ENCODE results near the gene PPP1R14B. TPM values are rescaled to one million over a fixed set of nuclear protein-coding genes. Genes with fewer than 3 reads are reported as not detected.

The PPP1R14B gene, protein sequence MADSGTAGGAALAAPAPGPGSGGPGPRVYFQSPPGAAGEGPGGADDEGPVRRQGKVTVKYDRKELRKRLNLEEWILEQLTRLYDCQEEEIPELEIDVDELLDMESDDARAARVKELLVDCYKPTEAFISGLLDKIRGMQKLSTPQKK
- 10 to 100 TPM in 3 of 4 donors, 1 to 10 TPM in 1; 9.5 to 63.4 (median 28.3) TPM for total RNA-seq

DNA sequence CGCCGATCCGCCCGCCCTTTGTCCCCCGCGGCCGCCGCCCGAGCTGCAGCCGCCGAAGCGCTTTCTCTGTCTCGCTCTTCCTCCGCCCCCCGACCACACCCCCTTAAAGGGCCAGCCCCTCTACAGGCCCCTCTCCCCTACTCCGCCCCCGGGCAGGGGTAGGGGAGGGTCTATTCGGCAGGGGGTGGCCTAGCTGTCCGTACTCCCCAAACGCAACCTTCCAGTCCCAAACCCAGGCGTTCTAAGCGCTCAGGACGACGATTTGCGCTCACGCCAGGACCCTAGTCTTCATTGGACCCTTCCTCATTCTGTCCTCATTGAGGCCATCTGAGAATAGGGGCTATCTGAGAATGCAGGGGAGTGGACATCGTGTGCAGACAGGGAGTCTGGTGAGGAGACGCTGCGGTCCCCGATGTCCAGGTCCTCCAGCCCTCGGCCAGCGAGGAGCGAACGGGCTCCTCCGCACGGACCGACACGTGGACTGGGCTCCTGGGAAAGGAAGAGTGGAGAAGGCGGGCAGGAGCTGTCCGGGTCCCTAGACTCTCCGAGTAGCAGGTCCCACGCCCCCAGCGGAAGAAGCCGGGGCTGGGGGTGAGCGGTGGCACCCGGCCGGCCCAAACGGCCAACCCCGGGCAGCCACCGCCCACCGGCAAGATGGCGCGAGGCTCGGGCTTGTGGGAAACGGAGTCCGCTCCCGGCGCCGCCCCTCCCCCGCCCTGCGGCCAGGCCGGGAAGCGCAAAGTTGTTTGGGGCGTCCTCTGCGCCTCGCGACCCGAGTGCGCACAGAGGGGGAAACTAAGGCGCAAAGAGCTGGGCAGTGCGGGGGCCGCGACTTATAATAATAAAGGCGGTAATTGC, at the start of gene PPP1R14B:
PPP1R14B (minus strand) TSS at position 73 of the 858 bp plus-strand sequence. CDS start 270 bp downstream, outside the sequence.
- DNase-seq: peak; percentile 81 to 87
- intact Hi-C loops (cut with DNase I; ENCODE audit: low total_unique reads): no loop called here
- peak within 1 kb of the TSS; percentile 52 to 60 for H3K4me3 ChIP-seq
- TF ChIP-seq, protein P1, sequence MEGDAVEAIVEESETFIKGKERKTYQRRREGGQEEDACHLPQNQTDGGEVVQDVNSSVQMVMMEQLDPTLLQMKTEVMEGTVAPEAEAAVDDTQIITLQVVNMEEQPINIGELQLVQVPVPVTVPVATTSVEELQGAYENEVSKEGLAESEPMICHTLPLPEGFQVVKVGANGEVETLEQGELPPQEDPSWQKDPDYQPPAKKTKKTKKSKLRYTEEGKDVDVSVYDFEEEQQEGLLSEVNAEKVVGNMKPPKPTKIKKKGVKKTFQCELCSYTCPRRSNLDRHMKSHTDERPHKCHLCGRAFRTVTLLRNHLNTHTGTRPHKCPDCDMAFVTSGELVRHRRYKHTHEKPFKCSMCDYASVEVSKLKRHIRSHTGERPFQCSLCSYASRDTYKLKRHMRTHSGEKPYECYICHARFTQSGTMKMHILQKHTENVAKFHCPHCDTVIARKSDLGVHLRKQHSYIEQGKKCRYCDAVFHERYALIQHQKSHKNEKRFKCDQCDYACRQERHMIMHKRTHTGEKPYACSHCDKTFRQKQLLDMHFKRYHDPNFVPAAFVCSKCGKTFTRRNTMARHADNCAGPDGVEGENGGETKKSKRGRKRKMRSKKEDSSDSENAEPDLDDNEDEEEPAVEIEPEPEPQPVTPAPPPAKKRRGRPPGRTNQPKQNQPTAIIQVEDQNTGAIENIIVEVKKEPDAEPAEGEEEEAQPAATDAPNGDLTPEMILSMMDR (IDR thresholded peaks at IDR 0.05): peak; percentile 12 to 46 (median 17)
- TF ChIP-seq POLR2A (IDR thresholded peaks at IDR 0.05): peak in 1 of 2 donors; percentile 52
- H3K9me3 ChIP-seq: no peaks in the 10 kb centered on the region
- H3K27me3 ChIP-seq: no peaks in the 10 kb centered on the region
- no peaks in the 10 kb centered on the region for H3K36me3 ChIP-seq
- H3K27ac ChIP-seq: peak within 1 kb of the TSS; percentile 79 to 85
- peaks cover 0 to 17% of the 10 kb centered on the region in 2 donors for H3K4me1 ChIP-seq

DNA sequence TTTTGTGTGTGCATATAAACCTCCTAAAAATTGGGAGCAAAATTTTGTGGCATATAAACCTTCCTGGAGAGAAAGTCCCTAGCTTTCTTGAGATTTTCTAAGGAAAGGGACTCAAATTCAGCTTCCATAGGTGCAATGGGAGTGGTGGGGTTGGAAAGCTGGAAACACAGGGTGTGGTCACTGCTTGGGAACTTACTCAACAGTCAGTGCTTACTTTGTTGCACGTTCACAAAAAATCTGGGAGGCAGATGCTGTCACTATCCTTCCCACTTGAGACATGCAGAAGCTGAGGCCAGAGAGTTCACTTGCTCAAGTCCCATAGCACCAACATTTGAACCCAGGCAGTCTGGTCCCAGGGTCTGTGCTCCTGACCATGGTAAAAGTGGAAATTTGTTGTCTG, 49.5 kb upstream of the PPP1R14B start:
- intact Hi-C loops (cut with DNase I; ENCODE audit: low total_unique reads): loop anchor here (5.0 kb wide), 1 partner anchor 89 kb away; the partner anchor contains the start of gene FERMT3
- no peak for DNase-seq
- TF ChIP-seq, protein P1 (IDR thresholded peaks at IDR 0.05): no peak
- TF ChIP-seq POLR2A (IDR thresholded peaks at IDR 0.05): no peak

DNA sequence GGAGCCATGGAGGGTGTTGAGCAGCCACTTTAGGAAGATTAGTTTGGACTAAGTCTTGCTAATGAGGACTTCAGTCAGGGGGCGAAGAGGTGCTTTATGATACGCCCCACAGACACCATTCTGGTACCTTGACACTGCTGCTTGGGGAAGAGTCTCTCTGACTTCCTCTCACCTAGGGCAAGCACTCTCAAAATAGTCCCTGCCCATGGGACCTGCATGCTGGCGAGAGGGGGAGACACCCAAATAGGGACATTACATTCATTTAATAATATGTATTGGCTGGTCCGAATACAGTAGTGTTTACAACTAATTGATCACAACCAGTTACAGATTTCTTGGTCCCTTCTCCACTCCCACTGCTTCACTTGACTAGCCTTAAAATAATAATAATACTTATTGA, 49.0 kb upstream of the PPP1R14B start:
- intact Hi-C loops (cut with DNase I; ENCODE audit: low total_unique reads): loop anchor here (5.0 kb wide), 1 partner anchor 88 kb away; the partner anchor contains the start of gene FERMT3
- TF ChIP-seq, protein P1 (IDR thresholded peaks at IDR 0.05): no peak
- no peak for TF ChIP-seq POLR2A (IDR thresholded peaks at IDR 0.05)
- H3K4me3 ChIP-seq: no peak overlapping the region
- no peak overlapping the region for H3K27ac ChIP-seq
- H3K36me3 ChIP-seq: no peaks in the 10 kb centered on the region
- no peak for DNase-seq
- peaks cover 19 to 27% of the 10 kb centered on the region in 2 donors for H3K27me3 ChIP-seq
- H3K4me1 ChIP-seq: peaks cover 0 to 30% of the 10 kb centered on the region in 2 donors
- no peaks in the 10 kb centered on the region for H3K9me3 ChIP-seq

More for the DNA sequence above, 49.5 kb upstream of the PPP1R14B start:
- no peaks in the 10 kb centered on the region for H3K36me3 ChIP-seq
- no peaks in the 10 kb centered on the region for H3K9me3 ChIP-seq
- no peak overlapping the region for H3K27ac ChIP-seq
- H3K27me3 ChIP-seq: peaks cover 20 to 27% of the 10 kb centered on the region in 2 donors
- peaks cover 0 to 30% of the 10 kb centered on the region in 2 donors for H3K4me1 ChIP-seq
- no peak overlapping the region for H3K4me3 ChIP-seq

DNA sequence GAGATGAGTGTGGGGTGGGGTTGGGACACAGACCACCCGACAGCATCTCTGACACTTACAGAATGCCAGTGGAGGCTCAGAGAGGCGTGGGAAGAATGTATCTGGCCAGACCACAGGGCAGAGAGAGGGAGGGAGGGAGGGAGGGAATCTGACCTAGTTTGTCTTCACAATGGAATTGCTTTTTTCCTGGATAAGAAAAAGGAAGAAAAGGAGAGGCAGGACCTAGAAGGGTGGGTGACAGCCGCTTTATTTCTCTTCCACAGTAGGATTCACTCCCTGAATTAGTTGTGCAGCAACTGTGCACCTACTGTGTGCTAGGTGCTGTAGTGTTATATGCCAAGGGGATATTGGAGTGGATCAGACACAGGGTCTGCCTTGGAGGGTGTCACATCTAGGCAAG, 48.0 kb upstream of the PPP1R14B start:
- Histone ChIP-seq H3K9me3 (no peaks in the 10 kb centered on the region), H3K4me1 (peaks cover 0 to 23% of the 10 kb centered on the region in 2 donors), H3K36me3 (no peaks in the 10 kb centered on the region), H3K27ac (no peak overlapping the region), H3K27me3 (peaks cover 10 to 27% of the 10 kb centered on the region in 2 donors), H3K4me3 (no peak overlapping the region)
- no peak for DNase-seq
- TF ChIP-seq POLR2A (IDR thresholded peaks at IDR 0.05): no peak
- TF ChIP-seq, protein P1 (IDR thresholded peaks at IDR 0.05): no peak
- intact Hi-C loops (cut with DNase I; ENCODE audit: low total_unique reads): loop anchor here (5.0 kb wide), 1 partner anchor 87 kb away; the partner anchor contains the start of gene FERMT3

Measured in uterus (tissue), 4 donors.